ENCODE data around the gene JAKMIP2.

- TF ChIP-seq CTCF (IDR thresholded peaks at IDR 0.05; ENCODE audit: insufficient read depth, low read length, poor library complexity, severe bottlenecking) (no peak), EZH2phosphoT487 (conservative IDR thresholded peaks at IDR 0.05; ENCODE audit: low read length) (no peak)
Measured at GRCh38 chr5:147786142-147786541, 3.6 kb upstream of the JAKMIP2 start.

Data from SU-DHL-6 (cell line).